ENCODE data around the gene METTL16.

METTL16 gene

GRCh38 chr17:2369039-2369438 lies 142.6 kb downstream of the METTL16 start:
- DNase-seq (ENCODE audit: low read depth), result no peak
- H3K4me3 ChIP-seq (ENCODE audit: low read depth, low read length), result no peak overlapping the region
- no peak for TF ChIP-seq CTCF (IDR thresholded peaks at IDR 0.05; ENCODE audit: low read depth, low read length, missing control alignments)

DNA sequence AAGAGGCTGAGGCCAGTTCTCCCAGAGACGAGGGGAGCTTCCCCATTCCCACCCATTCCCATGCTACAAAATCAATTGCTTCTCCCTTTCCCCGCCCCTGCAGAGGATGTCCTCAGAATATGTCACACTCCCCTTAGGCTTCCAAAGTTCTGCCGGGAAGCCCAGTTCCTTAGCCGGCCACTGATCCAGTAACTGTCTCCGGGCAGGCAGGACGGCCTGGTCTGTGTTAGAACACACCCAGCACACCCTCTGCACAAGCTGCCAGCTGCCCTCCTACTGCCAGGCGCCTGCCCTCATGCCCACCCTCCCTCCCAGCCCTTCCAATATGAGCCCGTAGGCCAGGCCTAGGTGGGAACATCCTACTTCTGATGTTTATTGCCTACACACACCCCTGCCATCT lies 143.3 kb downstream of the METTL16 start:
- no peak for TF ChIP-seq CTCF (IDR thresholded peaks at IDR 0.05; ENCODE audit: low read depth, low read length, missing control alignments)
- DNase-seq (ENCODE audit: low read depth), result no peak
- H3K4me3 ChIP-seq (ENCODE audit: low read depth, low read length), result no peak overlapping the region

- no peak overlapping the region for H3K4me3 ChIP-seq (ENCODE audit: low read depth, low read length)
- TF ChIP-seq CTCF (IDR thresholded peaks at IDR 0.05; ENCODE audit: low read depth, low read length, missing control alignments), result no peak
- no peak for DNase-seq (ENCODE audit: low read depth)
Measured at GRCh38 chr17:2366747-2367494, 144.8 kb downstream of the METTL16 start.

Data from GM12864 (cell line).